GM12878 (cell line): ENCODE results near the gene LDB3. TPM values are rescaled to one million over a fixed set of nuclear protein-coding genes. Genes with fewer than 3 reads are reported as not detected.

Experiments used
- ATAC-seq: fragments of 200-7000 bp; cut with Tn5 transposase; 3 replicates; pipeline ENCODE4 v1.9.1; 2020; ENCODE audit warnings: mild to moderate bottlenecking, moderate library complexity
- BruUV-seq: library from RNA; stranded (reverse); fragments of 400-500 nt; replicated peaks from 2 replicates; lab custom pipeline; 2021; lab: Mats Ljungman, UMichigan
- CTCF ChIA-PET: fragments of 300-600 bp; sonication (Branson Sonifier 250); formaldehyde crosslinking; extraction: SDS; loops from one replicate; lab custom pipeline; 2021; ENCODE audit warnings: inconsistent platforms; lab: Yijun Ruan, JAX
- POLR2A ChIA-PET: fragments of 350-600 bp; formaldehyde crosslinking; extraction: SDS; loops from one replicate; lab custom pipeline; 2021; ENCODE audit warnings: inconsistent platforms; lab: Charles Lee
- RAD21 ChIA-PET: fragments of 300-600 bp; sonication (Branson Sonifier 250); formaldehyde crosslinking; loops from one replicate; lab custom pipeline; 2023; ENCODE audit warnings: antibody characterized with exemption; ENCODE audit not compliant: unreplicated experiment; lab: Charles Lee
- SMC1A ChIA-PET: fragments of 300-600 bp; sonication (Branson Sonifier 250); formaldehyde crosslinking; loops from one replicate; lab custom pipeline; 2023; ENCODE audit not compliant: unreplicated experiment, uncharacterized antibody; lab: Charles Lee
- DNase-seq: peaks from one replicate; pipeline ENCODE4 v3.0.0-alpha.2; 2011; ENCODE audit warnings: low read depth, low spot score
- FAIRE-seq: peaks from 3 replicates; lab custom pipeline; 2011; peaks lifted over from hg19 to GRCh38; lab: Jason Lieb, UNC
- H2AFZ ChIP-seq: 2 replicates; pipeline ENCODE4 v1.6.0; 2011; ENCODE audit warnings: low read depth, low read length, control low read depth; ENCODE audit not compliant: control insufficient read depth
- H3K27ac ChIP-seq: 2 replicates; pipeline ENCODE4 v1.5.1; 2011; ENCODE audit warnings: control low read depth; ENCODE audit not compliant: control insufficient read depth, insufficient read depth
- H3K27me3 ChIP-seq, 2 experiments: replicated peaks in 1 of 2; 2 replicates each; pipeline versions ENCODE4 v1.6.0 to v1.6.1; 2011; ENCODE audit warnings: low read length in 1 of 2; ENCODE audit not compliant: control insufficient read depth in 2 of 2, insufficient read depth in 2 of 2
- H3K36me3 ChIP-seq, 2 experiments: 2 replicates each; pipeline ENCODE4 v1.5.1; 2011; ENCODE audit warnings: low read length in 1 of 2; ENCODE audit not compliant: control insufficient read depth in 2 of 2, insufficient read depth in 2 of 2
- H3K4me1 ChIP-seq: 2 replicates; pipeline ENCODE4 v1.6.1; 2011; ENCODE audit warnings: mild to moderate bottlenecking, low read length, moderate library complexity, mixed read lengths; ENCODE audit not compliant: control insufficient read depth, insufficient read depth
- H3K4me2 ChIP-seq: 2 replicates; pipeline ENCODE4 v1.6.0; 2011; ENCODE audit warnings: control low read depth; ENCODE audit not compliant: control insufficient read depth, insufficient read depth
- H3K4me3 ChIP-seq: fragments of 200-600 bp; sonication (generic); 2 replicates; pipeline ENCODE4 v1.5.1; 2016
- H3K79me2 ChIP-seq: 2 replicates; pipeline ENCODE4 v1.6.0; 2011; ENCODE audit warnings: low read length; ENCODE audit not compliant: control insufficient read depth, insufficient read depth
- H3K9ac ChIP-seq: 2 replicates; pipeline ENCODE4 v1.8.0; 2011; ENCODE audit warnings: low read length, control low read depth, mixed read lengths; ENCODE audit not compliant: control insufficient read depth, insufficient read depth
- H3K9me3 ChIP-seq: replicated peaks from 3 replicates; pipeline ENCODE4 v1.5.1; 2011; ENCODE audit warnings: mild to moderate bottlenecking, low read length; ENCODE audit not compliant: control insufficient read depth, insufficient read depth
- H4K20me1 ChIP-seq: 2 replicates; pipeline ENCODE4 v1.6.0; 2011; ENCODE audit not compliant: control insufficient read depth, insufficient read depth
- EED ChIP-seq: sonication (generic); IDR thresholded peaks from 2 replicates; pipeline ENCODE4 v1.6.1; 2016; ENCODE audit warnings: antibody characterized with exemption, low read depth
- GATAD2B ChIP-seq: fragments of 450-650 bp; conservative IDR thresholded peaks from 2 replicates; pipeline ENCODE4 v1.6.1; 2017; ENCODE audit warnings: low read depth, mild to moderate bottlenecking, moderate library complexity
- IRF3 ChIP-seq: fragments of 450-650 bp; IDR thresholded peaks from 2 replicates; pipeline ENCODE4 v1.6.1; 2014; ENCODE audit warnings: mild to moderate bottlenecking
- KLF5 ChIP-seq: fragments of 450-650 bp; IDR thresholded peaks from 2 replicates; pipeline ENCODE4 v1.6.1; 2014; ENCODE audit warnings: mild to moderate bottlenecking; ENCODE audit not compliant: partially characterized antibody
- MXI1 ChIP-seq: fragments of 150-350 bp; IDR thresholded peaks from 2 replicates; pipeline ENCODE4 v1.6.1; 2011; ENCODE audit warnings: low read depth, mild to moderate bottlenecking, inconsistent platforms, low read length, improper control_type of control experiment
- MYC ChIP-seq: IDR thresholded peaks from 2 replicates; pipeline ENCODE4 v1.6.1; 2011; ENCODE audit warnings: mild to moderate bottlenecking, low read length, moderate library complexity, inconsistent platforms; ENCODE audit not compliant: insufficient read depth, insufficient replicate concordance, insufficient read length, severe bottlenecking
- PBX3 ChIP-seq: IDR thresholded peaks from 2 replicates; pipeline ENCODE4 v1.6.1; 2011; ENCODE audit warnings: mild to moderate bottlenecking, low read depth, low read length, moderate library complexity; ENCODE audit not compliant: insufficient replicate concordance
- POLR2A ChIP-seq: IDR thresholded peaks from 2 replicates; pipeline ENCODE4 v1.6.1; 2011; ENCODE audit warnings: low read depth, mild to moderate bottlenecking, low read length
- SKIL ChIP-seq: fragments of 450-650 bp; IDR thresholded peaks from 2 replicates; pipeline ENCODE4 v1.6.1; 2017; ENCODE audit warnings: mild to moderate bottlenecking, low read depth, inconsistent platforms; ENCODE audit not compliant: poor library complexity, severe bottlenecking
- ZBTB4 ChIP-seq: fragments of 450-650 bp; formaldehyde crosslinking; IDR thresholded peaks from 2 replicates; pipeline ENCODE4 v1.4.0; 2022; ENCODE audit warnings: mild to moderate bottlenecking, moderate library complexity
- ZNF217 ChIP-seq: fragments of 450-650 bp; IDR thresholded peaks from 2 replicates; pipeline ENCODE4 v1.6.1; 2017; ENCODE audit warnings: antibody characterized with exemption, mild to moderate bottlenecking
- ZNF384 ChIP-seq: IDR thresholded peaks from 2 replicates; pipeline ENCODE4 v1.6.1; 2012; ENCODE audit warnings: low read depth, mild to moderate bottlenecking, low read length, improper control_type of control experiment, borderline replicate concordance
- WGBS: methylation state at CpG from one replicate; pipeline ENCODE4 v1.1.6; 2016; ENCODE audit warnings: low lambda C conversion rate; ENCODE audit not compliant: insufficient replicate concordance, insufficient coverage; ENCODE audit errors: missing lambda C conversion rate; 5-methylcytosine and 5-hydroxymethylcytosine counted together
- in situ Hi-C: fragments of 300-500 bp; cut with MboI; formaldehyde crosslinking; loops from 9 replicates; pipeline ENCODE4 v1.14.3; 2018; ENCODE audit warnings: mixed read lengths
- intact Hi-C: fragments of 100-400 bp; cut with micrococcal nuclease; formaldehyde crosslinking; loops from one replicate; pipeline ENCODE4 v1.14.2; 2022; ENCODE audit not compliant: unreplicated experiment
- polyA plus RNA-seq, 11 experiments: library from polyadenylated mRNA; depleted of rRNA in 4 of 11; unstranded in 6 of 11; stranded (reverse) in 5 of 11; fragments of >200 nt; fragmentation: Nextera tagmentation in 4 of 11; fragmentation: Illumina TruSeq in 1 of 11; extraction: Ambion mirVana in 4 of 11; extraction: Trizol in 1 of 11; gene quantifications; 1 replicate in 1 of 11; 2 replicates in 10 of 11; pipeline versions ENCODE4 v1.2.1 to v1.2.3, GENCODE V29; 2011 to 2016; ENCODE audit warnings: inconsistent platforms in 2 of 11, missing spikeins in 2 of 11, low read depth in 1 of 11
- total RNA-seq, 4 experiments: library from RNA; depleted of rRNA in 3 of 4; stranded (reverse); fragments of >200 nt in 3 of 4; fragmentation: Illumina TruSeq in 1 of 4; extraction: Trizol in 1 of 4; gene quantifications; 2 replicates each; pipeline versions ENCODE4 v1.2.1 to v1.2.3, GENCODE V29; 2013 to 2021

LDB3 gene
- total and polyA plus RNA-seq, 10 of the 15 experiments (the other 5 are each of a cell fraction or from before 2014, with no cell fraction given), result 0.02 to 0.07 (median 0.04) TPM; not detected in 1

DNA sequence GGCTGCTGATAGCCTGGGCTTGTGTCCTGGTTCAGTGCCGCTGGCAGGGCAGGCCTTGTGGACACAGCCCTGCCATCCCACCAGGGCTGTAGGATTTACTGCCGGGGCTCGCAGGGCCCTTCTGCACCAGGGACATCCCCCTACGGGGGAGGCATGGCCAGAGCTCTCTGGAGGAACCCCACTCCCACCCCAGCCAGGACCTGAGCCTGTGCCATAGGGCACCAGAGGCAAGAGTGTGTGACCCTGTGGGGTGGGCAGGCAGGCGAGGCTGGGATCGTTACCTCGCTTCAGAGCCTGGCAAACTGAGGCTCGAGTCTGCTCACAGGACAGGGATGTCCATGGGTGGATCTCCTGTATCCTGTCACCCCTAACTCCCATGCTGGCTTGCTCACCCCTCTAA, 2.6 kb downstream of the LDB3 start:
- in situ Hi-C loops, result no loop called here
- H3K79me2 ChIP-seq, result no peaks in the 10 kb centered on the region
- no peak overlapping the region for H3K9ac ChIP-seq
- intact Hi-C loops, result no loop called here
- H3K36me3 ChIP-seq, result no peaks in the 10 kb centered on the region
- DNase-seq, result no peak
- ATAC-seq, result no peak
- CTCF ChIA-PET, result interaction anchor here (0.5 kb wide), 1 partner anchor 32 kb away, joined by 3 read pairs; no protein-coding TSS in a partner anchor
- H2AFZ ChIP-seq, result no peak overlapping the region
- no peak for FAIRE-seq
- 35% methylated on average over 8 of the region's 8 CpGs for WGBS
- BruUV-seq, result no TSS peak
- no peaks in the 10 kb centered on the region; a peak in 1 of 4 replicates for H3K27me3 ChIP-seq
- H3K27ac ChIP-seq, result no peak overlapping the region
- TF ChIP-seq POLR2A (no peak), MXI1 (no peak), ZNF217 (no peak), MYC (no peak), IRF3 (no peak), SKIL (no peak), EED (no peak), ZNF384 (no peak), PBX3 (no peak), GATAD2B (no peak), KLF5 (no peak), ZBTB4 (CRISPR knock-in tag) (no peak)
- no peaks in the 10 kb centered on the region for H3K9me3 ChIP-seq
- POLR2A ChIA-PET, result no interaction called here
- RAD21 ChIA-PET, result interaction anchor here (0.6 to 1.7 kb wide), 2 partner anchors 26 to 230 kb away, joined by 3 to 7 read pairs; no protein-coding TSS in a partner anchor
- SMC1A ChIA-PET, result interaction anchor here (0.8 to 2.4 kb wide), 3 partner anchors 13 to 29 kb away, joined by 3 to 13 read pairs (median 7); no protein-coding TSS in a partner anchor
- H3K4me3 ChIP-seq, result no peak overlapping the region
- no peak overlapping the region for H3K4me2 ChIP-seq
- no peaks in the 10 kb centered on the region for H3K4me1 ChIP-seq
- no peaks in the 10 kb centered on the region for H4K20me1 ChIP-seq
